ENCODE measurements around the gene KDM4B. TPM values are rescaled to one million over a fixed set of nuclear protein-coding genes. Genes with fewer than 3 reads are reported as not detected.

KDM4B gene
- total RNA-seq, 1 donor = 22.1 TPM

DNA sequence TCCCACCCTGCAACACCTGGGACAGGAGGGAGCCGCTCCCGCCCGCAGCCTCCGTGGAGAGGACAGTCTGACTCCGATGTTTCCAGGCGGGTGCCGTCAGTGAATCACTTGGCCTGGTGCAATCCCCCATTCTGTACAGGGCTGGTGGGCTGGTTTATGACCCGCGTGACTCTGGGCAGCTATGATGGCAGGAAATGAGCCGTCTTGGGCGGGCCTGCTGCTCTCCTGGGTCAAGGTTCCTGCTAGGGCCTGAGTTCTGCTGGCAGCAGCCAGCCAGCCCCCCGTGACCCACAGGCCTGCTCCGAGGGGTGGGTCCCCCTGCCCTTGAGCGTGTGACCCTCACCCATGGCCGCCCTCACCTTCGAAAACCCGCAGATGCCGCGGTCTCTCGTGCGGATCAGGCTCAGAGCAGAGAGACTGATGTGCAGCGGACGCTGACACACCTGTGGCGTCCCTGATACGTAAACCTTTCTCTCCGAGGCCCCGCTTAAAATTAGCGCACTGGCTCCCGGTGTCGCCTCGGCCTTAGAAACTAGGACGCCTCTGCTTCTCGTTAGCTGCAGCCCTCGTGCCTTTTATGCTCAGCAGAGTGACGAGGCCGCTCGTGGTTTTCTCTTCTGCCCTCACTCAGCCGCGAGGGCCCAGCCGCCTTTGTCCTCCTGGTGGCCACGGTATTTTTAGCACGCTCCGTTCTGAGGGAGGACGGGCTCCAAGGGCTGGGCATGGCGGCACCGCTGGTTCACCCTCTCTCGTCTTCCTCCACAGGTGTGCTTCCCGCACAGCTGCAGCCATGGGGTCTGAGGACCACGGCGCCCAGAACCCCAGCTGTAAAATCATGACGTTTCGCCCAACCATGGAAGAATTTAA, 63.4 kb downstream of the KDM4B start:
- Histone ChIP-seq H4K20me1 (ENCODE audit: insufficient read depth, low read length) (peaks cover 56% of the 10 kb centered on the region), H3K4me3 (ENCODE audit: insufficient read depth, low read length) (no peak overlapping the region), H3K4me2 (ENCODE audit: insufficient read depth, low read length) (peak overlapping the region; percentile 3), H3K36me3 (ENCODE audit: insufficient read depth, low read length) (peaks cover 9% of the 10 kb centered on the region), H3K27me3 (ENCODE audit: insufficient read depth, low read length) (no peaks in the 10 kb centered on the region), H2AFZ (ENCODE audit: low read length) (no peak overlapping the region), H3K4me1 (ENCODE audit: insufficient read depth, low read length) (peaks cover 4% of the 10 kb centered on the region), H3K27ac (ENCODE audit: low read depth, low read length) (peak overlapping the region; percentile 24), H3K79me2 (ENCODE audit: insufficient read depth, low read length) (peaks cover 51% of the 10 kb centered on the region), H3K9me3 (ENCODE audit: low read depth, low read length) (no peaks in the 10 kb centered on the region)
- DNase-seq (ENCODE audit: insufficient read length, low spot score, missing footprints) = peak; percentile 97
- TF ChIP-seq, protein P1, sequence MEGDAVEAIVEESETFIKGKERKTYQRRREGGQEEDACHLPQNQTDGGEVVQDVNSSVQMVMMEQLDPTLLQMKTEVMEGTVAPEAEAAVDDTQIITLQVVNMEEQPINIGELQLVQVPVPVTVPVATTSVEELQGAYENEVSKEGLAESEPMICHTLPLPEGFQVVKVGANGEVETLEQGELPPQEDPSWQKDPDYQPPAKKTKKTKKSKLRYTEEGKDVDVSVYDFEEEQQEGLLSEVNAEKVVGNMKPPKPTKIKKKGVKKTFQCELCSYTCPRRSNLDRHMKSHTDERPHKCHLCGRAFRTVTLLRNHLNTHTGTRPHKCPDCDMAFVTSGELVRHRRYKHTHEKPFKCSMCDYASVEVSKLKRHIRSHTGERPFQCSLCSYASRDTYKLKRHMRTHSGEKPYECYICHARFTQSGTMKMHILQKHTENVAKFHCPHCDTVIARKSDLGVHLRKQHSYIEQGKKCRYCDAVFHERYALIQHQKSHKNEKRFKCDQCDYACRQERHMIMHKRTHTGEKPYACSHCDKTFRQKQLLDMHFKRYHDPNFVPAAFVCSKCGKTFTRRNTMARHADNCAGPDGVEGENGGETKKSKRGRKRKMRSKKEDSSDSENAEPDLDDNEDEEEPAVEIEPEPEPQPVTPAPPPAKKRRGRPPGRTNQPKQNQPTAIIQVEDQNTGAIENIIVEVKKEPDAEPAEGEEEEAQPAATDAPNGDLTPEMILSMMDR (IDR thresholded peaks at IDR 0.05; ENCODE audit: extremely low read depth, low read depth, low read length) = no peak

DNA sequence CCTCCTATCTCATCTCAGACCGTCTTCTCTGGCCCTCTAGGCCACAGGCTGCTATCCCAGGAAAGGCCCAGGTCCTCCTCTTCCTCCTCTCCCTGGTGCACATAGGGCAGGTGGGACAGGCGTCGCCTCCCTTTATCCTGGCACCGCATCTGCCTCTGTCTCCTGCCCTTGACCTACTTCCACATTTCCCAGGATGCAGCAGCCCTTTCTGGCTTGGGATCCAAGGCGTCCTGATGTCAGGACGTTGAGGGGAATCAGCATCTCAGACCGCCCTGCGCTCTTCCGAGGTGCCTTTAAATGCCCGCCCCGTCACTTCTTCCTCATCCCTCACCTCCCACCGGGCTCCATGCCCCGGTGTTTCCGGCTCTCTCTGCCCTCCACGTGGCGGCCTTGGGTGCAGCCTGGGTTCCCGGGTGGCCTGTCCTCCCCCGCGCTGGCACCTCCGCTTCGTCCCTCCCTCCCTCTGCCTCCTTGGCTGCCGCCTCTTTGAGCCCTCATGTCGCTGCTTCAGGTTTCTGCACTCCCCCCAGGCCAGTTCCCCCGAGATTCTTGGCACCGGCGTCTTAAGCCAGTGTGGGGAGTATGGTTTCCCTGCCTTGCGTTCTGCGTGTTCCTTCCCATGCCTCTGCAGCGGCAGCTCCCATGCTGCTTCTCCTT, 66.3 kb downstream of the KDM4B start:
- Histone ChIP-seq H3K79me2 (ENCODE audit: insufficient read depth, low read length) (peaks cover 32% of the 10 kb centered on the region), H3K9me3 (ENCODE audit: low read depth, low read length) (no peaks in the 10 kb centered on the region), H3K4me2 (ENCODE audit: insufficient read depth, low read length) (no peak overlapping the region), H3K4me3 (ENCODE audit: insufficient read depth, low read length) (no peak overlapping the region), H2AFZ (ENCODE audit: low read length) (no peak overlapping the region), H3K36me3 (ENCODE audit: insufficient read depth, low read length) (peaks cover 13% of the 10 kb centered on the region), H3K4me1 (ENCODE audit: insufficient read depth, low read length) (peaks cover 4% of the 10 kb centered on the region), H3K27me3 (ENCODE audit: insufficient read depth, low read length) (no peaks in the 10 kb centered on the region), H3K27ac (ENCODE audit: low read depth, low read length) (no peak overlapping the region), H4K20me1 (ENCODE audit: insufficient read depth, low read length) (peaks cover 55% of the 10 kb centered on the region)
- TF ChIP-seq, protein P1 (IDR thresholded peaks at IDR 0.05; ENCODE audit: extremely low read depth, low read depth, low read length) = no peak
- DNase-seq (ENCODE audit: insufficient read length, low spot score, missing footprints) = no peak

DNA sequence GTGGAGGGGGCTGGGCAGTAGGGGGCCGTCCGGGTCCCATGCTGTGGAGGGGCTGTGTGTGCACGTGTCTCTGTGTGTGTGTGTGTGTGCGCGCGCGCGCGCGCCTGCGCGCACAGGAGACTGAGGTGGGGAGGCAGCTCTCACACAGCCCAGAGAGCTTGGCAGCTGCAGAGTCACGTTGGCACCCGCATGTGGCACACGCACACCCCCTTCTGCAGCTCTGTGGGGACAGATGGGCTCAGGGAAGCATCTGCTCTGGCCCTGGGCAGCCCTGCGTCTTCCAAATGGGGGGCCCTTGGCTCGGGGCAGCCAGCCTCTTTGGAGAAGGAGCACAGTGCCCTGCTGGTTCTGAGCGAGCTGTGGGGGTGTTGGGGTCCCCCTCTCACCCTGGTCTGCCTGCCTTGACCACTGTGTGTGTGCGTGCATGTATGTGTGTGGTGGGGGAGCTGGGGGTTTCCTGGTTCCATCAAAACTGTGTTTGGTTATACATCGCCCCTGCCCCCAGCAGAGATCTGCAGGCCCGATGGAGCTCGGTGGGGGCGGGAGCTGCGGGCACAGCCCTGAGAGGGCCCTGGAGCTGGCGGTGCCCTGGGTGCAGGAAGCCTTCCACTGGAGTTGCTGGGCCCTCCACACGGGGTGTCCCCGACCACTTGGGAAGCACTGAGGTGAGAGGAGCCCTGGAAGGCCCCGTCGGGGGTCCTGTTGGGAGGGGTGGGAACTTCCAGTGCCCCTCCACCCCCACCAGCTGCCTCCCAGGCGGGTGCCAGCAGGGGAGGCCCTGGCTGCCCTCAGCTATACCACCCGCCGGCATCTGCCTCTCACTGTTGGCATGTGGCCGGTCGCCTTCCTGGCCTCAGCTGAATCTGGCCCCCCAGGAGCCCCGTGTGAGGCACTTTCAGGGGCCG, 67.1 kb downstream of the KDM4B start:
- no peak for DNase-seq (ENCODE audit: insufficient read length, low spot score, missing footprints)
- peaks cover 54% of the 10 kb centered on the region for H4K20me1 ChIP-seq (ENCODE audit: insufficient read depth, low read length)
- TF ChIP-seq, protein P1 (IDR thresholded peaks at IDR 0.05; ENCODE audit: extremely low read depth, low read depth, low read length) = no peak
- H3K9me3 ChIP-seq (ENCODE audit: low read depth, low read length) = no peaks in the 10 kb centered on the region
- H3K4me2 ChIP-seq (ENCODE audit: insufficient read depth, low read length) = peak overlapping the region; percentile 23
- peaks cover 4% of the 10 kb centered on the region for H3K4me1 ChIP-seq (ENCODE audit: insufficient read depth, low read length)
- no peak overlapping the region for H2AFZ ChIP-seq (ENCODE audit: low read length)
- H3K36me3 ChIP-seq (ENCODE audit: insufficient read depth, low read length) = peaks cover 20% of the 10 kb centered on the region
- H3K79me2 ChIP-seq (ENCODE audit: insufficient read depth, low read length) = peaks cover 24% of the 10 kb centered on the region
- H3K27me3 ChIP-seq (ENCODE audit: insufficient read depth, low read length) = no peaks in the 10 kb centered on the region
- H3K4me3 ChIP-seq (ENCODE audit: insufficient read depth, low read length) = no peak overlapping the region
- H3K27ac ChIP-seq (ENCODE audit: low read depth, low read length) = no peak overlapping the region
